Astrocyte of the spinal cord (primary cell): ENCODE measurements around the gene STIM1.

Experiments used
- DNase-seq: peaks from one replicate; pipeline ENCODE4 v3.0.0; 2011; ENCODE audit warnings: low read depth, low spot score
- H3K4me3 ChIP-seq: 2 replicates; pipeline ENCODE4 v1.5.1; 2011; ENCODE audit warnings: low read depth, mild to moderate bottlenecking, low read length, moderate library complexity
- CTCF ChIP-seq: IDR thresholded peaks from 2 replicates; pipeline ENCODE4 v1.5.1; 2012; ENCODE audit warnings: low read depth, mild to moderate bottlenecking, low read length, inconsistent platforms
- in situ Hi-C: cut with HindIII; loops from 2 replicates; pipeline ENCODE4 v1.10.0; 2017; ENCODE audit warnings: low sequenced_read_pairs

Gene STIM1

GRCh38 chr11:3984896-3985295 lies 129.4 kb downstream of the STIM1 start:
- TF ChIP-seq CTCF = peak; percentile 22
- in situ Hi-C loops = no loop called here
- peak; percentile 16 for DNase-seq
- no peak overlapping the region for H3K4me3 ChIP-seq

GRCh38 chr11:3985631-3986030 lies 130.2 kb downstream of the STIM1 start:
- in situ Hi-C loops = no loop called here
- no peak overlapping the region for H3K4me3 ChIP-seq
- no peak for DNase-seq
- TF ChIP-seq CTCF = no peak

GRCh38 chr11:3986301-3986700 lies 130.8 kb downstream of the STIM1 start:
- in situ Hi-C loops = no loop called here
- no peak for DNase-seq
- H3K4me3 ChIP-seq = no peak overlapping the region
- TF ChIP-seq CTCF = no peak

- TF ChIP-seq CTCF = no peak
- peak; percentile 3 for DNase-seq
- in situ Hi-C loops = no loop called here
- H3K4me3 ChIP-seq = peak overlapping the region; percentile 12
Measured at GRCh38 chr11:3989276-3989920, 133.9 kb downstream of the STIM1 start.

GRCh38 chr11:3989921-3990290 lies 134.4 kb downstream of the STIM1 start:
- no peak overlapping the region for H3K4me3 ChIP-seq
- DNase-seq = no peak

GRCh38 chr11:3990406-3990805 lies 134.9 kb downstream of the STIM1 start:
- no peak for TF ChIP-seq CTCF

More at GRCh38 chr11:3989921-3990290, 134.4 kb downstream of the STIM1 start:
- no peak for TF ChIP-seq CTCF
- in situ Hi-C loops = no loop called here

More at GRCh38 chr11:3990406-3990805, 134.9 kb downstream of the STIM1 start:
- DNase-seq = no peak
- in situ Hi-C loops = no loop called here
- no peak overlapping the region for H3K4me3 ChIP-seq
